DMS53 treated with DMSO at 0.1 percent for 48 hours (cell line): Measurements from ENCODE around the gene GYPE.
A peak's percentile ranks its signal among the peaks of the same experiment; 100 is the strongest.
"Not testable (repeated sequence)": the region's sequence is repeated elsewhere in the genome, so short reads cannot be mapped to it uniquely, and the experiment has no call there.

Source experiments
- DNase-seq: peaks from one replicate; lab custom pipeline; 2025; ENCODE audit not compliant: unreplicated experiment; lab: John Stamatoyannopoulos, UW

The GYPE gene

DNA sequence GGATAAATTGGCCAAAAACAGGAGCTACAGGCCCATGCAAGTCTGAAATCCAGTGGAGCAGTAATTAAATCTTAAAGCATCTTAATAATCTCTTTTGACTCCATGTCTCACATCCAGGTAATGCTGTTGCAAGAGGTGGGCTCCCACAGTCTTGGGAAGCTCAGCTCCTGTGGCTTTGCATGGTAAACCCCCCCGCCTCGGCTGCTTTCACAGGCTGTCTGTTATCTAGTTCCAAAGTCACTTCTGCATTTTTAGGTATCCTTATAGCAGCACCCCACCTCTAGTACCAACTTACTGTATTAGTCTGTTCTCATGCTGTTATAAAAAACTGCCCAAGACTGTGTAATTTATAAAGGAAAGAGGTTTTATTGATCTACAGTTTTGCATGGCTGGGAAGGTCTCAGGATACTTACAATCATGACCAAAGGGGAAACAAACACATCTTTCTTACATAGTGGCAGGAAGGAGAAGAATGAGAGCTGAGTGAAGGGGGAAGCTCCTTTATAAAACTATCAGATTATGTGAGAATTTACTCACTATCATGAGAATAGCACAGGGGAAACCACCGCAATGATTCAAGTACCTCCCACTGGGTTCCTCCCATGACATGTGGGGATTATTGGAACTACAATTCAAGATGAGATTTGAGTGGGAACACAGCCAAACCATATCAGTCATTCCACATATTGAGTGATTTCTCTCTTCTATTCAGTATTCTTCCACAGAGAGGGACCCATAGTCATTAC lies 34.7 kb downstream of the GYPE start:
- not testable (repeated sequence) for DNase-seq

- DNase-seq: not testable (repeated sequence)
Observed at GRCh38 chr4:143869925-143870324, 35.4 kb downstream of the GYPE start.

GRCh38 chr4:143862716-143863115 lies 42.6 kb downstream of the GYPE start:
- DNase-seq: not testable (repeated sequence)

GRCh38 chr4:143858456-143858855 lies 46.9 kb downstream of the GYPE start:
- no peak for DNase-seq

- not testable (repeated sequence) for DNase-seq
Observed at GRCh38 chr4:143857391-143858336, 47.7 kb downstream of the GYPE start.

GRCh38 chr4:143856017-143856557 lies 49.3 kb downstream of the GYPE start:
- DNase-seq: not testable (repeated sequence)

DNA sequence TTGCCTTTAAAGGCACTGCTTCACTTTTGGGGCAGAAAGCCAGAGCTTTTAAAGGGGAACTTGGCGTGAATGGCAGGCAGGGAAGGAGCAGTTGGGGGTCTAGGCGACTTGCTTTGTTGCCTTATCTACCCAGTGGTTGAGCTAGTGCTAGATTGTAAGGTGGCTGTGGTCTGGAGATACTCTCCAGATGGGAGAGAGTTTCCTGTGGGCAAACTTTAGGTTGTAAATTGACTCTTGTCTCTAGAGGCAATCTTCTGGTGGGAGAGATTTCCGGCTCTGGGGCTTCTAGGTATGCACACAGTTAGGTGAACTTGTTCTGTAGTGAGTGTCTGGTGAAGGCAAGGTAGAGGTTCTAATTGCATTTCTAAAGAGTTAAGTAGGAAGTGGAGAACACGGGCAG lies 50.7 kb downstream of the GYPE start:
- not testable (repeated sequence) for DNase-seq

DNA sequence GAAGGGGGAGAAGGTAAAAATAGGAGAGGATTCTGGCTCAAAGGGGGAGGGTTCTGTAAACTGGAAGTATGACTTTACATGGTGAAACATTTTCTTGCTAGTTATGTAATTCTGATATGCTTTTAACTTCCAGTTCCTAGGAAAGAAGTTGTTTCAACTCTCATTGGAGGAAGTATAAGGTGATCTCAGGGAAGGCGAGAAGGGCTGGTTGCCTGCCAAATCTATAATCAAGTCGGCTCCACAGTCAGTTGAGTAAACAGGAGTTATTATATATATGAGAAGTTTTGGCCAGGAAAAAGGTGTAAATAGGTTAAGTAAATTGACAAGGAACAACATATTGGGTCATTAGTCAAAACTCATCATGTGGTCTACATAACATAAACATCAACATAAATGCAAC lies 56.1 kb downstream of the GYPE start:
- not testable (repeated sequence) for DNase-seq

- not testable (repeated sequence) for DNase-seq
Observed at GRCh38 chr4:143843506-143843832, 61.9 kb downstream of the GYPE start.

DNA sequence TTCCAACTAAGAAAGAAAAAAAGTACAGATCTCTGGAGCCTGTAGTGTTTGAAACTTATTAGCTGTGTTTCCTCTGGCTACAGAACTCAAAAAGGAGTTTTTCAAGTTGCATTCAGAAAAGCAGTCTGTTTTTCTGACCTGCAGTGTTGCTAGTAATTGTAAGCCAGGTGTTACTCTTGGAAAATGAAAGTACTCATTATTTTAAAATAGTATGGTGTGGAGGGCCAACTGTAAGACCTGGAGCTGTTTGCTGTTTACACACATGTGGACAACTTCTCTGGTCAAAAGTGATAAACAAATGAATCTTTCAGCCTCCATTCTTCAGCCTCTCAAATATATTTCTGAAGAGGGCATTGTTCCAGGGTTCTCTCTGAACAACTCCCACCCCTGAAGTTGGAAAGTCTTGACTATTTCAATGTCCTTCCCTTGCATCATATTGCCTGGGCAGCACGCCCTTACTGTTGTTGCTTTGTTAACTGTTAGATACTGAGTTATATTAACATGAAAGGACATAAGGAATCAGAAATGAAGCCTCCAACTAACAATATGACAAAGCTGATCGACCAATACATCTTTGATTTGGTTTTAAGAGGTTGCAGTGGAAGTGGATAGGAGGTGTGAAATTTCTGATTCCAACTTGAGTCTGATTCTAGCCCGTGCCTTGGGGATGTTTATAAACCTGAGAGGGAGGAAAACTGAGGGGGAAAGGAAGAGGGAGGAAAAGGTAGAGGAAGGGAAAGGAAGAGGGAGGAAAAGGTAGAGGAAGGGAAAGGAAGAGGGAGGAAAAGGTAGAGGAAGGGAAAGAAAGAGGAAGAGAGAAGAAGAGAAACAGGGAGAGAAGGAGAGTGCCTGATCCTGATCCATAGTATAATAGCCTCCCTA lies 62.5 kb downstream of the GYPE start:
- not testable (repeated sequence) for DNase-seq

GRCh38 chr4:143839413-143839812 lies 65.9 kb downstream of the GYPE start:
- DNase-seq: not testable (repeated sequence)

DNA sequence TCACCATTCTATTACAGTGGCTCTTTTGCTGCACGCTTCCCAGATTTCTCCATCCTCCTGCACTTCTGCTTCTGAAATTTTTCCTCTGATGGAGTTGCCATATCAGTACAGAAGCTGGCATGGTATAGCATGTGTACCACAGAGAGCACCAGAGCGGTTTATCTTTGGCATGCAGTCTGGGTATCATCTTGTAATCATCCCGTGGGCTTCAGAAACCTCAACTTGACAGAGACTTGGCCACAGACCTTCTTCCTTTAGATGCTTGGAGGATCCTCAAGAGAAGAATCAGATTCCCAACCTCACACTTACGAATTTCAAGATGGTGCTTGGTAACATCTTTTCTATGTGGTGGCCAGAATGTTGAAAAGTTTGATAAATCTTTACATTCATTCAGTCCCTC lies 71.2 kb downstream of the GYPE start:
- not testable (repeated sequence) for DNase-seq

- DNase-seq: not testable (repeated sequence)
Observed at GRCh38 chr4:143833676-143834075, 71.7 kb downstream of the GYPE start.

GRCh38 chr4:143830576-143830975 lies 74.8 kb downstream of the GYPE start:
- not testable (repeated sequence) for DNase-seq

- DNase-seq: peak; percentile 46
Observed at GRCh38 chr4:143829239-143829620, 76.1 kb downstream of the GYPE start.
